Fibroblast of skin of back (primary cell): Measurements from ENCODE around the gene SSR4. TPM values are rescaled to one million over a fixed set of nuclear protein-coding genes. Genes with fewer than 3 reads are reported as not detected.
"Not testable (repeated sequence)": the region's sequence is repeated elsewhere in the genome, so short reads cannot be mapped to it uniquely, and the experiment has no call there.

Experiments used
- DNase-seq: peaks from one replicate; pipeline ENCODE4 v3.0.0-alpha.2; 2013
- polyA plus RNA-seq, 2 experiments: library from polyadenylated mRNA; unstranded; fragments of 120-200 nt; gene quantifications; one replicate each; pipeline ENCODE4 v1.2.1, GENCODE V29; 2013; ENCODE audit not compliant: insufficient read length in 2 of 2

SSR4 gene
- 267 TPM for polyA plus RNA-seq (2013, experiment 1 of 2; ENCODE audit: insufficient read length)
- polyA plus RNA-seq (2013, experiment 2 of 2; ENCODE audit: insufficient read length) = 198 TPM

DNA sequence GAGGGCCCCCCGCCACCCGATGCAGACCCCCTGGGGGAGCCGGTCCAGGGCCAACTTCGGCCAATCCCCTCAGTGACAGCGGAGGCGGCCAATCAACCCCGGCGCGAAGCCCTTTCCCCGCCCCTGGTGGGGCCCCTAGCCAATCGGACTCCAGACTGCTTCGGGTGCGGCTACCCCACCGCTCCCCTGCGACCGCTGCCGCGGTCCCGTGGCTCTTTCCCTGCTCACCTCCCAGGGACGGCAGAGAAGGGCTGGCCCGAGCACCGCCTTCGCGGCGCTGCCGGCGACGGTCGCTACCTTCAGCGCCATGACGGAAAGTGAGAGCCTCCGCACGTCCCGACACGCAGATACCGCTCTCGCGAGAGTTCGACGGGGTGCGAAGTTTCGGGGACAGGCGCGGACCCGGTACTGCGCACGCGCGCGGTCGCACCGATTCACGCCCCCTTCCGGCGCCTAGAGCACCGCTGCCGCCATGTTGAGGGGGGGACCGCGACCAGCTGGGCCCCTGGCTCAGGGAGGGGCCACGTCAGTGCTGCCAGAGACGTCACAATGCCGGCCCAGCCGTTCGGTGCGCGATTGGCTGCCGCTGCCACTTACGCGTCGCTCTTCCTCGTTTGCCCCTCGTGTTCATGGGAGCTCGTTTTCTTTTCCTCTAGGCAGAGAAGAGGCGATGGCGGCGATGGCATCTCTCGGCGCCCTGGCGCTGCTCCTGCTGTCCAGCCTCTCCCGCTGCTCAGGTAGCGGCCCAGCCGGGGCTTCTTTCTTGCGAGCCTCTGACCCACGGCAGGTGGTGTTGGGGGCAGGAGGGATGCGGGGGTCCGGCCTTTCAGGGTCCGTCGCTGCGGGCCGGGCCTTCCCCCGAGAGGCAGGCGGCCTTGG, at the start of gene SSR4, which contains the start of gene IDH3G:
TSS of gene SSR4 (plus strand) at position 651 of the 879 bp plus-strand sequence. CDS start at position 671, 20 bp downstream.
TSS of gene IDH3G (minus strand) at position 358 of the 879 bp plus-strand sequence. CDS start at position 309, 49 bp downstream.
- DNase-seq = peak; percentile 91

DNA sequence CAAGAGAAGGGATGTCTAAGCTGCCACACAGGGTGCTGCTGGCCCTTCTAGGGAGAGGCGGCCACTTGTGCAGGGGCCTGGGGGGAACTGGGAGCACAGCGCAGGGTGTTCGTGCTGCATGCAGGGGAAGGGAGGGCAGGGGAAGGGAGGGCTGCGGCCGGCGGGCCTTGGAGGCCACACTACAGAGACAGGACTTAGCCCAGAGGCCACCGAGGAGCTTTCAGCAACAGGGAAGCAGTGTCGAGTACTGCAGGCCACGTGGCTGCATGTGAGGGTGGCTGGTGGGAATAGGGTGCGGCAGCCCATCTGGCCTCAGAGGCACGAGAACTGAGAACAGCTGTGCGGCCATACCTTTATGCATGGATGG, 49.4 kb upstream of the SSR4 start:
- DNase-seq = not testable (repeated sequence)

DNA sequence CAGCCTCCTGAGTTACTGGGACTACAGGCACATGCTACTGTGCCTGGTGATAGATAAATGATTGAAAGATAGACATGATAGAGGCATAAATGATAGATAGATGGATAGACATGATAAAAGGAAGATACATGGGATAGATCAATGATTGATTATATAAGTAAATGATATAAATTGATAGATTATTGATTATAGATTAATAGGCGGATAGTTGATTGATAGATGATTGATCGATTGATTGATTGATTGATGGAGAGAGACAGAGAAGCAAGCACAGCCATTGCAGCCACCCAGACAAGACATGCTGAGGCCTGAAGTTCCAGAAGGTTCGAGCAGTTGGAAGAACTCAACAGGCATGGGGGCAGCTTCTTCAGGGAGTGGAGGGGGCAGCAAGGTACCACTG, 48.1 kb upstream of the SSR4 start:
- no peak for DNase-seq

DNA sequence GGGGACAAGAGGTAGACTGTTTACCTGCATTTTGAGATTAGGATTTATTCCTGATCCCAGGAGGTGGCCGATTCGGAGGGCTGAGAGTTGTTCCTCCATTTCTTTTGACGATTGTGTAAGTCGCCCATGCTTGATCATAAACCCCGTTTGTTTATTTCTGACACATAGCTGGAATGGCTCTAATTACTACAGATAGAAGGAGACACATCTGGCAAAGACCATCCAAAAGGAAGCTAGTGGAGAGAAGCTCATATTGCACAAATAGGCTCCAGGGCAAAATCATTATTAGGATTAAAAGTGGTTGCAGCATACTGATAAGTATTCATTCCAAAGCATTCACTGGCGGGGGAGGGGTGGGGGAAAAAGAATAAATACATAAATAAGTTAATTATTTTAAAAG, 47.5 kb upstream of the SSR4 start:
- DNase-seq = not testable (repeated sequence)

DNA sequence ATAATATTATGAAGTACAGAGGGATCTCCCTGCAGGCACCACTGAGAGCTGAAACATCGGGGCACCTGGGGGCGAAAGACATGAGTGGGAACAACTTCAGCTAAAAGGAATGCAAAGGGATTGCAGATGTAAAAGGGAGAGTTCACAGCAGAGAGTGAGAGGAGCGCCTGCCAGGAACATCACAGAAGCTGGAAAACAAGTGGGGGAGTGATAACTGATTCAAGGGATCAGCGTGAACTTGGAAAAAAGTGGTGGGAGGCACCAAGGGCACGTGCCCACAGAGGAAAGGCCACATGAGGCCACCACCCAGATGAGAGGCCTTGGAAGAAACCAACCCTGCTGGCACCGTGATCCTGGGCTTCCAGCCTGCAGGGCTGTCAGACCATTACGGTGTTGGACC, 45.5 kb upstream of the SSR4 start:
- not testable (repeated sequence) for DNase-seq

DNA sequence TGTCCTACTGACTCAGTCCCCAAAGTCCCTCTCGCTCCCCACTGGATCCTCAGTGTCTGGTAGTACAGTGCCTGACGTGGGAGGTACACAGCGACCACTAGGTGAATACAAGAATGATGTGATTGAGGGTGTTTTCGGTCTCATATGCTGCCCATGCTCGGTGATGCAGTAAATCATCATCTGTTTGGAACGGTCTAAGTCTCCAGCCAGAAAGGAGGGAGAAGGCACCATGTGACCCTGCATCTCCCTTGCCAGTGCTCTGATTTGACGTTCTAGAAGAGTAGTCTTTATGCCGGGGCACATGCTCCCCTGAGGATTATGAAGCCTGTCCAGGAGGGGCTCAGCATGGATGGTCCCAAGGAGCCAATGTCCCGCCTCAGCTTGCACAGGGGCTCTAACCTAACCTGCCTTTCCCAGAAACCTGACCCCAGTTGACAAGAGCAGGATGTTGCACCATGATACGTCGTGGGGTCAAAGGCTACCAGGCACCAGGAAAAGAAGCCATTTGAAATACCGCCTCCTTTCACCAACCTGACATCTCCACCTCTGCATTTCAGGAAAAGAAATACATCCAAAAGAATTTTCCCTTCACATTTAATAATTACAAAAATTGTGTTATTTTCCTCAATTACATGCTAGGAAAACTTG, 44.2 kb upstream of the SSR4 start:
- DNase-seq = no peak

DNA sequence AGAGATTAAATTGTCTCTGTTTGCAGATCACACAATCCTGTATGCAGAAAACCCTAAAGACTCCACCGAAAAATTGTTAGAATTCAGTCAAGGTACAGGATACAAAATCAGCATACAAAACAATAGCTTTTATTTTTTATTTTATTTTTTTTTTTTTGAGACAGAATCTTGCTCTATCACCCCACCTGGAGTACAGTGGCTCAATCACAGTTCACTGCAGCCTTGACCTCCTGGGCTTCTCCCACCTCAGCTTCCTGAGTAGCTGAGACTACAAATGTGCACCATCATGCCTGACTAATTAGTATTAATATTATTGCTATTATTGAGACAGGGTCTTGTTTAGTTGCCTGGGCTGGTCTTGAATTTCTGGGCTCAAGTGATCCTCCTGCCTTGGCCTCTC, 39.3 kb upstream of the SSR4 start:
- no peak for DNase-seq

DNA sequence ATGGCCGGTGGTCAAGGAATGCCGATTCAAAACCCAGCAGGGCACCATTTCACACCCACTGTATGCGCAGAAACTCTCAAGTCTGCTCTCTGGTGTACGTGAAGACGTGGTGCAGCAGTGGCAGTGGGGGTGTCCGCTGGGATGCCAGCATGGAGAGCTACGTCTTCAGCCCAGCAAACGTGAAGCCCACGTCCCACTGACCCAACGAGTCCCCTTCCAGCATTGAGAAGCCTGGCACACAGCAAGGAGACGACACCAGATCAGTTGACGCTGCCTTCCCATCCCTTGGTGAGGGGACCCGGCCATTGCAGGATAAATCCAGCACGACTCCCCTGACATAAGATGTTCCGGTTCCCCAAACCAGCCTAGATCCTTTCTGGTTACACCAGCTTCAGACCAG, 32.6 kb upstream of the SSR4 start:
- DNase-seq = no peak

DNA sequence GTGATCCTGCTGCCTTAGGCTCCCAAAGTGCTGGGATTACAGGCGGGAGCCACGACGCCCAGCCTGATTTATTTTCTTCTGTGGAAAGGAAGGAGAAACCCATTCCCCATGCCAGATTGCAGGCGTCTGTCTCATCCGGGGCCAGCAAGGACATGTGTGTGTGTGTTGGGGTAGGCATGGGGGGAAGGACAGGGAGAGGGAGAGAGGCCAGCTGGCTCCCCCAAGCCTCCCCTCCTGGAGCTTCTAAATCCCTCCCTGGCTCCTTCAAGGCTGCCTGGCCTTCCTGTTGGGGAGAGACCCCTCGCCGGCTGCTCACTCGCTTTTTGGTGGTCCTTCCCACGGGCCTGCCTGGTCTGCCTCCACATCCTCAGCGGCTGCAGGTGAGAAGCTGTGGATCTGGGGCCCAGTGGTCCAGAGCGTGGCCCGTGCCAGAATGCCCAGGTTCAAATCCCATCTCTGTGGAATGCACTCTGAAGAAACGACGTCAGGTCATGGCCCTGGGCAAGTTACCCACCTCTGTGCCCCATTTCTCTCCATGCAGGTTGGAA, 31.8 kb upstream of the SSR4 start:
- no peak for DNase-seq

DNA sequence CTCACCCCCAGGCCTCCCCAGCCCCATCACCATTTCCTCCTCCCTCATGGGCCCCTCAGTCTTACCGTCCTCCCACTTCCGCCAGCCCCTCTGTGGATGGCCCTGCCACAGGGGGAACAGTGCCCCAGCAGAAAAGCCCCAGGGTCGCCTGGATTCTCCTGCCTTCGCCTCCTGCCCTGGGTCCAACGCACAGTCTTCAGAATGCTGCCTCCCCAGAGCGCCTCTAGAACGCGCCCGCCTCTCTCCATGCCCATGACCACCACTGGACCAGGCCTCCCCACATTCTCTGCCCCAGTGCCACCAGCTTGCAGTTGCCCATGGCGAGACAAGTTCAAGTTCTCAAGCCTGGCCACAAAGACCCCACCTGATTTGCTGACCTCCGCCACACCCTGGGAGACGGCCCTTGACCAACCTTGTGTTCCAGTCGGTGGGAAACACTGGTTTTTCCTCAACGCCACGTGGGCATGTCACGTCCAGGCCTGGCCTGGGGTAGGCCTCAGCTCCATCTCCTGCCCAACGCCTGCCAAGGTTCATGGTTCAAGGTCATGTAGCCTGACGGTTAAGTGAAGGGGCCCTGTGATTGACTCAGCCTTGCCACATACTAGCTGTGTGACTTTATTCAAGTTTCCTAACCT, 31.1 kb upstream of the SSR4 start:
- DNase-seq = no peak

DNA sequence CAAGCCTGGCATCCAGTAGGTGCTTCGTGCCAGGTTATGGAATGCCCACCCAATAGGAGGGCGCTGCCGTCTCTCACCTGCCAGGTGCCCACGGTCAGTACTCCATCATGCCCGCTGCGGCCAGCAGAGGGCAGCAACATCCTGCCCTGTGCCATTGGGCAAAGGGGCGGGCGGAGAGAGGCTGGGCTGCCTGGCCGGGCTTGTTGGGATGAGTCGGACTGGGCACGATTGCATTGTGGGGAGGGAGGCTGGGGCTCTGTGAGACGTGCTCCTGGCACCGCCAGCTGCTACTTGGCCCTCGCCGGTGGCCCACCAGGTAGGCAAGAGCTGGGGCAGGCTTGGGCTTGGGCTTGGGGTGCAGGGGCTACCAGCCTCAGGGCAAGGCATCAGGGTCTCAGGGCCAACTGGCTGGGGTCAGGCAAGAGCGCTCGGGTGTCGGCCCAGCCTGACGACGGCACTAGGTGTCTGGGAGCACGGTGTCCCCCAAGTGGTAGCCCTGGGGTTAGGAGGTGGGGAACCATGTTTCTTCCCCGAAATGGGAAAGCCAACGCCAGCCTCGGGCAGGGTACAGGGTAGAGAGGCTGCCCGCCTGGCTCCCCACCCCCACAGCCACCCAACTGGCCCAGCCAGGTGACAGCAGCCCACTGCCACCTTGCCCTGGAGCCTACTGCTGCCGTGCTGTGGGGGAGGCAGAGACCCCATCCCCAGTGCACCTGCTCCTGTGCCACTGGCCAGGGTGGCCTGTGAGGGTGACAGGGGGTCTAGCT, 30.3 kb upstream of the SSR4 start, which contains the start of gene PLXNB3:
TSS of gene PLXNB3 (plus strand) at position 261 of the 767 bp plus-strand sequence. CDS start 1,287 bp downstream, outside the sequence.
- DNase-seq = peak; percentile 74

DNA sequence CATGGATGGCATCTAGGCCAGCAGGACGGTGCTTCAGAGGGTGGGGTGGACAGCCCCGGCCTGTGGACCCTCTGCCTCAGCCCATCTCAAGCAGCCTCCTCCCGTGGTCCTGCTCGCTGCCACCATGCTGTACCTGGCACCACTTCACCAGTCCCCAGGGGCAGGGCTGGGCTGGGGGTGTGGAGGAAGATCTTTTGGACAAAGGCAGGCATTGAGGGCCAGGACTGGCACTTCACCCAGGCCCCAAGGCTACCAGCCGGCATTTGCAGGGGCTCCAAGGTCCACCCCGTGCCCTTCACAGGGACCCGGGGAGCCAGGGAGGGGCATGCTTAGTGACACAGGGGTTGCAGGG, 29.7 kb upstream of the SSR4 start:
- no peak for DNase-seq

DNA sequence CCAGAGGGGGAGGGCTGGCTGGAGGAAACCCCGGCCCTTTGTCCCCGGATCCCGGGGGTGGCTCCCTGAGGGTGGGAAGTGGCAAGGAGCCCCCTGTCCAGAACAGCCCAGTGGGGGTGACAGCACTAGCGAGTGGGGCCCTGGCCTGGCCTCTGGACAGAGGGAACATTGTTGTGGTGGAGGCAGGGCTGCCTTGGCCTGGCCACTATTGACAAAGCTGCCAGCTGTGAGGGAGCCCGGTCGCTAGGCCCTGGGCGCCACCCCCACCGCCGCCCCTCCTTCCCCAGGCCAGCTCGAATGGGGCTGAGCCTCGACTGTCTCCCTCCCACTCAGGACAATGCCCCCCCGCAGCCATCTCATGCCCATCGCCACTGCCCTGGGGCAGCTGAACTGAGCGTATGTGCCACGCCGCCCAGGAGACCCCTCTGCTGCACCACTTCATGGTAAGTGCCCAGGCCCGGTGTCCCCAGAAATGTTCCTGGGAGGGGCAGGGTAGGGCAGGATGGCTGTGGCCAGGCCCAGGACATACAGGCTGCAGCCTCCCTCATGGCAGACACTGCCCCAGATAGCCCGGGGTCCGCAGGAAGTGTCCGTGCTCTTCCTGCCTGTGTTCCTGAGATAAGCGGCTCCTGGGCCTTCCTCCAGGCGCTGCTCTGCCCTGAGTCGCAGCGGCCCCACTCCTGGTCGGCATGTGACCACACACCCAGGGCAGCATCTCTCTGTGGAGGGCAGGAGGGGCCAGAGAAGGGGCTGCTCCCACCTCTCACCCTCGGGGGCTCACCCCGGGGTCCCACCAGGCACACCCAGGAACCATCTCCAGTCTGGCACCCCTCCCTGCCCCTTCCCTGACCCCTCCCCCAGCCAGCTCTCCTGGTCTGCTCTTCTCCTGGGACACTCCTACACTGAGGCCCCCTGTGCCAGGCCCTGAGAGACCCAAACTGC, 29.1 kb upstream of the SSR4 start:
- DNase-seq = no peak

DNA sequence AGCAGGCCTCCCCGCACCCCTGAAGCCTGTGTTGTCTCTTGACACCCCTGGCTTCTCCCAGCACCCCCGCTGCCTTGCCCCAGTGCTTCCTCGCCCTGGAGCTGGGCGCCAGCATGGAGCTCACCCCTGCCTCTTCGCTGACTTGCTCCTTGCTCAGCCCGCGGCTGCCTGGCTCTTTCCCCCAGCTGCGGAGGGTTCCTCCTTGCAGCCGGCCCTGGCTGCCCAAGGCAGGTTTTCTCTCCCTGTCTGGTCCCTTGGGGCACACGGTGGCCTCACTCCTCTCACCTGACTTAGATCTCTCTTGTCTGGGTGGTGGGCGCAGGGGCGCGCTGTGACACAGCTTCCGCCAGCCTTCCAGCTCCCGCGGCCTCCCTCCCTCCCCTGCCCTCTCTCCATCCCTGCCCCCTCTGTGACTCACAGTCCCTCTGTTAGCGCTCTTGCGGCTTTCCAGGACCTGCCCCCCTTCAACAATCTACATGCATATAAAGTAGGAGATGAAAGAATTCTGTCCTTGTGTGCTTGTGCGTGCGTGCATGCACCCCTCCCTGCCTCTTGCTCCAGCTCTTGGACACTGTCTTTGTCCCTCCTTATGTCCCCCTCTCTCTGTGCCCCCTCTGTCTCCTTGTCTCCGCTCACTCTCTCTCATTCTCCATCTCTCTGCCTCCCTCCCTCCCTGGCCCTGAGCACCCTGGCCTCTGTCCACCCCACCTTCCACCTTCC, 28.2 kb upstream of the SSR4 start:
- DNase-seq = peak; percentile 75

DNA sequence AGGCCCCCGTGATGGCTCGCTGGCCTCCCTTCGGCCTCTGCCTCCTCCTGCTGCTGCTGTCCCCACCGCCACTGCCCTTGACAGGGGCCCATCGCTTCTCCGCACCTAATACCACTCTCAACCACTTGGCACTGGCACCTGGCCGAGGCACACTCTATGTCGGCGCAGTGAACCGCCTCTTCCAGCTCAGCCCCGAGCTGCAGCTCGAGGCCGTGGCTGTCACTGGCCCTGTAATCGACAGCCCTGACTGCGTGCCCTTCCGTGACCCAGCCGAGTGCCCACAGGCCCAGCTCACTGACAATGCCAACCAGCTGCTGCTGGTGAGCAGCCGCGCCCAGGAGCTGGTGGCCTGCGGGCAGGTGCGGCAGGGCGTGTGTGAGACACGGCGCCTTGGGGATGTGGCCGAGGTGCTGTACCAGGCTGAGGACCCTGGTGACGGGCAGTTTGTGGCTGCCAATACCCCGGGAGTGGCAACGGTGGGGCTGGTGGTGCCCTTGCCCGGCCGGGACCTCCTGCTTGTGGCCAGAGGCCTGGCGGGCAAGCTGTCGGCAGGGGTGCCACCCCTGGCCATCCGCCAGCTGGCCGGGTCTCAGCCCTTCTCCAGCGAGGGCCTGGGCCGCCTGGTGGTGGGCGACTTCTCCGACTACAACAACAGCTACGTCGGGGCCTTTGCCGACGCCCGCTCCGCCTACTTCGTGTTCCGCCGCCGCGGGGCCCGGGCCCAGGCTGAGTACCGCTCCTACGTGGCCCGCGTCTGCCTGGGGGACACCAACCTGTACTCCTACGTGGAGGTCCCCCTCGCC, 27.4 kb upstream of the SSR4 start:
- no peak for DNase-seq

DNA sequence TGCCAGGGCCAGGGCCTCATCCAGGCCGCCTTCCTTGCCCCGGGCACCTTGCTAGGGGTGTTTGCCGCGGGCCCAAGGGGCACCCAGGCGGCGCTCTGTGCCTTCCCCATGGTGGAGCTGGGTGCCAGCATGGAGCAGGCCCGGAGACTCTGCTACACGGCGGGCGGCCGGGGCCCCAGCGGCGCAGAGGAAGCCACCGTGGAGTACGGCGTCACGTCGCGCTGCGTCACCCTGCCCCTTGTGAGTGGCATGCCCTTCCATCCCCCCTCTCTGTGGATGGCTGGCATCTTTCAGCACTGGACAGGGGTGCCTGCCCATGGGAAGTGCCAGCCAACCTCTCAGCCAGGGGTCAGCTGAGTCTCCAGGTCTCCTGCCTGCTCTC, 26.8 kb upstream of the SSR4 start:
- no peak for DNase-seq

DNA sequence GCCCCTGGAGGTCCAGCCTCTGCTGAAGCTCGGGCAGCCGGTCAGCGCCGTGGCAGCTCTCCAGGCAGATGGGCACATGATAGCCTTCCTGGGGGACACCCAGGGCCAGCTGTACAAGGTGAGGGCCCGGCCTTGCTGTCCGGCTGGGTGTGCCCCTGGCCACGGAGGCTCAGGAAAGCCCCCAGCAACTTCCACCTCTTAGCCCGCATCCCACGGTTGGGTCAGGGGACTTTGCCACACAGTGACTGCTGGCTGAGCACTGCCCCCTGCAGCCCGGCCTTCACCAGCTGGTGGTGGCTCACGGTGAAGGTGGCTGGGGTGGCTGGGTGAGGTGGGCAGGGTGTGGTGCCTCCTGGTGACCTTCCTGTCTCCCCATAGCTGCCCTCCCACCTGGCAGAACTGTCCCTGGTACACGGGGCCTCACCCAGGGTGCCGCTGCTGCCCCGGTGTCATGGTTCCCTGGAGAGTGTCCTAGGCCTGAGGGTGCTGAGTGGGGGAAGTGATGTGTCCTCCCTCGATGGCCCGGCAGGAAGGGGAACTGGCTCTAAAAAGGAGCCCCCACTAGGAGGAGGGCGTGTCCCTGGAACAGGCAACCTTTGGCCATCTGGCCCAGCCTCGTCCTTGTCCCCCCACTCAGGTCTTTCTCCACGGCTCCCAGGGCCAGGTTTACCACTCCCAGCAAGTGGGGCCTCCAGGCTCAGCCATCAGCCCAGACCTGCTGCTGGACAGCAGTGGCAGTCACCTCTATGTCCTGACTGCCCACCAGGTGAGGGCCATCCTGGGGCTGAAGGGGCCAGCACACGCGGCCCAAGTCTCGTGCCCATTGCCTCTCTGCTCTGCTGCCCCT, 25.9 kb upstream of the SSR4 start:
- DNase-seq = no peak

DNA sequence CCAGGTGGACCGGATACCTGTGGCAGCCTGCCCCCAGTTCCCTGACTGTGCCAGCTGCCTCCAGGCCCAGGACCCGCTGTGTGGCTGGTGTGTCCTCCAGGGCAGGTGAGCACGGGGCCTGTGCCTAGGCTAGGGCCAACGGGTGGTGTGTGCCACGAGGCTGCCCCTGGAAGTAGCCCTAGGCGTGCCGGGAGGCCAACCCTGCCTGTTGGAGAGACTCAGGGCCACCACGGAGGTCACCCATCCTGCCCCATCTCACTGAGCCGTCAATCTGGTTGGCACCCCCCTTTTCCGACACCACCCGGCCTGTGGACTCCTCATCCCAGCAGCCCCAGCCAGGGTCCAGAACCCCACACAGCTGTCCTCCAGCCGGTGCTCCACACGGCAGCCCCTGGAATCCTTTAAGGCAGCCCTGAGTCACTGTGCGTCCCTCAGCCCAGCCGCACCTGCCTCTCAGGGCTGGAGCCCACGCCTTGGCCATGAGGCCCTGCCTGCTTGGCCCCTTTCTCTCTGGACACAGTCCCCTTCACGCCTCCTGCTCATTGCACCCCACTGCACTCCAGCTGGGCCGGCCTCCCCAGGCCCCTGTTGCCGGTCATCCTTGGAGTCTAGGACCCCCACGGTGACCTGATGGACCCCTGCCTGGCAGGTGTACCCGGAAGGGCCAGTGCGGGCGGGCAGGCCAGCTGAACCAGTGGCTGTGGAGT, 25.2 kb upstream of the SSR4 start:
- no peak for DNase-seq
